ENCODE results near the gene TTLL7.
"Not testable (repeated sequence)": the region's sequence is repeated elsewhere in the genome, so short reads cannot be mapped to it uniquely, and the experiment has no call there.

TTLL7 gene

DNA sequence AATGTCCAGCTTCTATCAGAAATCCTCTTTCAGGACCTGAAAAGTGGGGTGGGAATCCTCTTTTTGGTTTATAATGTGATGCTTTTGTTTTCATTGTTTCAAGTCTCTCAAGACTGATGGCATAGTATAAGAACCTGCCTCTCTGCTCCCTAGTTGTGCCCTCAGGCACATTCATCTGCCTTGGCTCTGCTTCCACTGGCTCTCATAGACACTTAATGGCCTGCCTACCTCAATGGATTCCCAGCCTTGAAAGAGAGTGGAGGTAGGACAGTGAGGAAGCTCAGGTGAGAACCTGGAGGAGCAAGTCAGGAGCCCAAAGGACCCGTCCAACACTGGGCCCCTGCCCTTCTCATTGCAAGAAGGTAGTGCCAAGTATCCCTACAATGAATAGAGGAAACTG lies 4.8 kb downstream of the TTLL7 start:
- no peak for DNase-seq

DNA sequence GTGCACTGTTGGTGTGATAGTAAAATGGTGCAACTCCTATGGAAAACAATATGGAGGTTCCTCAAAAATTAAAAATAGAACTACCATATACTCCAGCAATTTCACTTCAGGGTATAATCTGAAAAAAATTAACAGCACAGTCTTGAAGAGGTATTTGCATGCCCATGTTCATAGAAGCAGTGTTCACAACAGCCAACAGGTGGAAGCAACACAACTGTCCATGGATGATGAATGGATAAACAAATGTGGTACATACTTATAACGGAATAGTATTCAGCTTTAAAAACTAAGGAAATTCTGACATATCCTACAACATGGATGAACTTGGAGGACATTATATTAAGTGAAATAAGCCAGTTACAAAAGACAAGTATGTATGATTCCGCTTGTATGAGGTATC lies 8.2 kb downstream of the TTLL7 start:
- DNase-seq, result no peak

DNA sequence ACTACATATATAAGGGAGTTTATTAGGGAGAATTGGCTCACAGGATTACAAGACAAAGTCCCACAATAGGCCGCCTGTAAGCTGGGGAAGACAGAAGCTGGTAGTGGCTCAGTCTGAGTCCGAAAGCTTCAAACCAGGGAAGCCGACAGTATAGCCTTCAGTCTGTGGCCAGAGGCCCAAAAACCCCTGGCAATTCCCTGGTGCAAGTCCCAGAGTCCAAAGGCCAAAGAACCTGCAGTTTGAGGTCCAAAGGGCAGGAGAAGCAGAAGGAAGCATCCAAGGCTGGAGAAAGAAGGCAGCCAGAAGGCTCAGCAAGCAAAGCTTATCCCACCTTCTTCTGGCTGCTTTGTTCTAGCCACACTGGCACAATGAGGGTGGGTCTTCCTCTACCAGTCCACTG lies 13.9 kb downstream of the TTLL7 start:
- no peak for DNase-seq

DNA sequence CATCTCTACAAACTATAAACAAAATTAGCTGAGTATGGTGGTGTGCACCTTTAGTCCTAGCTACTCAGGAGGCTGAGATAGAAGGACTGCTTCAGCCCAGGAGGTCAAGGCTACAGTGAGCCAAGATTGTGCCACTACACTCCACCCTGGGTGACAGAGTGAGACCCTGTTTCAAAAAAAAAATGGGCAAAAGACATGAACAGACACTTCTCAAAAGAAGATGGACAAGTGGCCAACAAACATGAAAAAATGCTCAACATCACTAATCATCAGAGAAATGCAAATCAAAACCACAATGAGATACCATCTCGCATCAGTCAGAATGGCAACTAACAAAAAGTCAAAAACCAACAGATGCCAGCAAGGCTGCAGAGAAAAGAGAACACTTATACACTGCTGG lies 15.0 kb downstream of the TTLL7 start:
- not testable (repeated sequence) for DNase-seq

GRCh38 chr1:83978056-83978455 lies 20.9 kb downstream of the TTLL7 start:
- no peak for DNase-seq

GRCh38 chr1:83976920-83977319 lies 22.0 kb downstream of the TTLL7 start:
- no peak for DNase-seq

DNA sequence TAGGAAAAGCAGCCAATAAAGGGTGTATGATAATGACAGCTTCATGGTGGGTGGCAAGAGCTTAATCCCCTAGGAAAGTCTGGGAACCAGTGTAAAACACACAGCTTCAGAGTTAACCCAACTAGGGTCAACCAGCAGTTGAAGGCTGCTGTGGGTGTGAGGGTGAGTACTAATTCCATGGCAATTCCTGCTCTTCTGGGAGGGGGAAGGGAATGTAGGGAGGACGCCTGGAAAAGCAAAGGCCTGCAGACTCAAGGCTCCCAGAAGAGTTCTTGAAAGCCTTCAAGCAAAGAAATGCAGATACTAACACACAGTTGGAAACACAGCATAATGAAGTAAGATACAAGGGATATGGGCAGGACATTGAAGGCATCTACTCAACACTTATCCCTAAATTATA lies 28.1 kb downstream of the TTLL7 start:
- no peak for DNase-seq

GRCh38 chr1:83970114-83970513 lies 28.8 kb downstream of the TTLL7 start:
- peak; percentile 16 for DNase-seq

DNA sequence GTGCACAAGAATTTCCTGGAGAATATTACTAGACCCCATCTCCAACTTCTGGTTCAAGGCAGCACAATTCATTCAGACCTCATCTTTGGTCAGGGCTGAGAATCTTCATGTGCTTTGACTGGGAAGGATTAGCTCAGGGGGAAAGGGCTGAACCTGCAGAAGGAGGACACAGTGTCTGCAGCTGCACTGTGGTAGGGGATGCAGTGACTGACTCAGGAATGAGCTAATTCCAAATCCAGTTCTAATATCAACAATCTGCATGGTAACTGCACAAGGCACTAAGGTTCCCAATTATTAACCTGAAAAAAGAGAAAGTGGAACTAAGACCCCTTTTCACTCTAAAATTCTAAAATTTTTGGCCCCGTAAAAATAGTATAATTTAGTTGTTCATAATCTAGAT lies 31.6 kb downstream of the TTLL7 start:
- no peak for DNase-seq

GRCh38 chr1:83964153-83964552 lies 34.8 kb downstream of the TTLL7 start:
- DNase-seq, result no peak

DNA sequence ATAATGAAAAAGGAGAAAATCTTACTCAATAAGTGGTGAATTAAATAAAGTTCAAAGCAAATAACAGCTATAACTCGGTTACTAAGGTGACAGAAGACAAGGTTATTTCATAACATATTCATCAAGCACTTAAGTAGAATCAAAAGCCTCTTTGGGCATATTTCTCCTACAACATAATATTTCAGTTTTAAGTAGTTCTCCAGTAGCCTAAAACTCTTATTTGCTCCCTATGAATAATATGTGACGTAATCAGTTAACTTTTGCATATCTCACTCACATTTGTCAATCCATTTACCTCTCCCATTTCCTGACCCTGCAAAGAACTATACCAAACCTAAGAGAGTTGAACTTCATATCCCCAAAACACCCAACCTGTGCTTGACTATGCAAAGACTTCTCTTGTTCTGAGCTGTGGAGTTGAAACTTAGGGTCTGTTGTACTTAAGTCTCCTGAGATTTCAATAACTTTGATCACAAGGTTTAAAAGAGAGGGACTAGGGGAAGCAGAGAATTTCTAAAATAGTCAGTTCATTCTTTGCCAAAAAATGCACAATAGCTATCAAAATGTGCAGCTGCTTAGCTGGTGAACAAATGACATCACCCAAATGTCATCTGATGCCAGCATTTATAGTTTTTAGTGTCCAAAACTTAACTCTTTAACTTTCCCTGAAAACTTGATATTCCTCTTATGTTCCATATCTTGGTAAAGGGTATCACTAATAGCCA lies 37.2 kb downstream of the TTLL7 start:
- no peak for DNase-seq

DNA sequence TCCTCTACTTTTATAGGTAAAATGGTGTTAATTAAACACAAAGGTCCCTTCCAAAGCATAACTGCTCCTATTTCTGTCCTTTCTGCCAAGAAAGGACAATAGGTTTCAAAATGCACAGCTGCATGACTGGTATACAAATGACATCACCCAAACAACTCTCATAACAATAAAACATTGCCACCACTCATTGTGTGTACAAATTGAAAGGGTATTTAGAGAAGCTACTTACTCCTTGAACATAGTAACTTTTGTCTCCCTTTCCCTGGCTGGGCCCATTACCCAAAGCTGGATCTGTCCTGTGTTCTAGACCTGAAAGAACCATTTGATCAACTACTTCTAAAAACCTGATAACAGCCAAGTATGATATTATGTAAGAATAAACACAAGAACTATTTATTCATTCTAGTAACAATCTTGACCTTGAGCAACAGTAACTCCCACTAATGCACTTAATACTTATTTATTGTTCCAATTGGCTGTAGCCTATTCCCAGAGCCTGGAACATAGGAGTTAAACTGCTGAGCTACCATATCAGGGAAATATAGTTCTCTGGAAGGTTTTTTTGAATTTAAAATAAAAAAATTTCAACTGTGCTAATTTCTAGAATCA lies 38.2 kb downstream of the TTLL7 start:
- DNase-seq, result no peak

- no peak for DNase-seq
Observed at GRCh38 chr1:83959824-83960498, 39.0 kb downstream of the TTLL7 start.

DNA sequence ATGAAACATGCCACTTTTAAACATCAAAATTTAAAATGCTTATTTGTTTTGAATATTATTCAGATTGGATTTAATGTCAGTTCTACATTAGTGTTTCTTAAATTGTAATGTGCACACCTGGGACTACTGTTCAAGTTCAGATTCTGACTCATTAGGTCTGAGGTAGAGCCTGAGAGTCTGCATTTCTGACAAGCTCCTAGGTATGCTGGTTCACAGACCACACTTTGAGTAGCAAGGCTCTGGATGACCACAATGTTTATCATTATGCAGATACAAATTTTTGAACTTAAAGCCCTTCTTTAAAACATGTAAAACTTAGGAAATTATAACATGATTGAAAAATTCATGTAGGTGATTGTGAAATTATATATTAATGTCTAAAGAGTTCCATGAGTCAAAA lies 40.2 kb downstream of the TTLL7 start:
- no peak for DNase-seq

GRCh38 chr1:83954166-83954823 lies 44.6 kb downstream of the TTLL7 start:
- DNase-seq, result no peak

- DNase-seq, result no peak
Observed at GRCh38 chr1:83950106-83950661, 48.7 kb downstream of the TTLL7 start.

- DNase-seq, result no peak
Observed at GRCh38 chr1:83942914-83943313, 56.0 kb downstream of the TTLL7 start.

DNA sequence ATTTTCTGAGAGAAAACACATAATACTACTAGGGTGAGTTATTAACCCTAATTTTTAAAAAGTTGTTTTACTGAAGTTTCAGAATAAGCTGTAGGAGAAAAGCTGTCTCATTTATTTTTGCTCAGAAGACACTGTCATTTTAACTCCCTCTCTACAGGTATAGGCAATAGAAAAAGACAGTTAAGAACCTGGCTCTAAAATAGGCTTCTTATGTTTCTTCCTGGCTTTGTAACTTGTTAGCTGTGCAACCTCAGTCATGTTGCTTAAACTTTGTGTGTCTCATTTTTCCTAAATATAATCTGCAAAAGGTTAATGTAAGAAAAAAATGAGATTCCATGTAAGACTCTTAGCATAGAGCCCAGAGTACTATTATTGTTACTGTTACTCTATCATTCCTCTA lies 64.4 kb downstream of the TTLL7 start:
- DNase-seq, result no peak

DNA sequence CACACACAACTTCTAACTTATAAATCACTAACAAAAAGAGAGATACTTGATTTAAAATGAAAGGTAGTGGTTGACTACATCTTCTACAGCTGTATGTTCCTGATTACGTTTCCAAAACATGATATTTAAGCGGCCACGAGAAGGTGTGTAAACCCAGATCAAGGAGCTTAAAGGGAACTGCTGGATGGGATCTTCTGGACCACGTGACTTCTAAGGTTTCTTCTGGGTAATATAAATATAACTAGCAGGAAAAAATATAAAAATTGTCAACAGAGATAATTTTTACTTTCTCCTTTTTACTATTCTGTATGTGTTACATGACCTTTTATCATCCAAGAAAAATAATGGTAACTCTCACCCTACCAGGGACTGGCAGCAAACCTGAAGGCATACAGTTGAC lies 66.2 kb downstream of the TTLL7 start:
- DNase-seq, result no peak

DNA sequence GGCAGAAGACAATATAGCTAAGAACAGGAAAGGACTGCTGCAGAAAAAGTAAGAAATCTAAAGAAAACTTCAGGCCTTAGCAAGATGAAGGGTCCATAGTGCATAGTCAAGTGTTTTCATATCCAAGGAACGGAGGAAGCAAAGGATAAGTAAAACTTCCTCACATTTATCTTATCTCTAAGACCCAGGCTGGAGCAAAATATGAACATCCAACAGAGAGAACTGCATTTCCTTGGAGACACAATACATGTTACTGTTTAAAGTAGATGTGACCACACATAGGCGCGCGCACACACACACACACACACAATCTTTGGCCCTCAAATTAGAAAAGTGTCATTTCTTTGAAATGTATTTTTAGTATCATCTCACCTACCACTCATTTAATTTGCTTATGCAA lies 66.7 kb downstream of the TTLL7 start:
- DNase-seq, result no peak

DNA sequence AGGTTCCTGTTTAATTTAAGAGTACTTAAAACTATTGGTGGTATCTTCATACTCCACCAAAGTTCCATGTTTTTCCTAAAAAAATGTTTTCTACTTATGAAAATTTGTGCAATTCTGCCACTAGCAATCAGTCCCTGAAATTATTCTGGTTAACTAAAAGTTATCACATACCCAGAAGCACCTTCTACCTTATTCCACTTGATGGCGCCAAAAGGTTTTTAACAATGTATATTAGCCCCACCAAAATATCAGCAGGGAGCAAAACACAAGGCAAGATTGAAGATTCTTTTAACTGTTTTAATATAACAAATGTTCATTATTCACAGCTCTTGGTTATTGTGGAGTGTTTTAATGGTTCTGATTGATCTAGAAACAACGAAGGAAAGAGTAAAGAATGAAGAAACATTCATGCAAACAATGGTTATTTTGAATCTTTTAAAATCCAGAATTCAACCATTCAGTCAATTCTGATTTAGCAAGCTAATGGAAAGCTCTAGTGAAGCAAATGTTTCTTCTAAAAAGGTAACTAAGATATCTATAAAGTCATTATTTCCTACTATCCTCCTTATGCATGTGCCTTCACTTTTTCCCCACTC lies 67.2 kb downstream of the TTLL7 start:
- DNase-seq, result peak; percentile 56

GRCh38 chr1:83929184-83929583 lies 69.7 kb downstream of the TTLL7 start:
- peak; percentile 8 for DNase-seq

DNA sequence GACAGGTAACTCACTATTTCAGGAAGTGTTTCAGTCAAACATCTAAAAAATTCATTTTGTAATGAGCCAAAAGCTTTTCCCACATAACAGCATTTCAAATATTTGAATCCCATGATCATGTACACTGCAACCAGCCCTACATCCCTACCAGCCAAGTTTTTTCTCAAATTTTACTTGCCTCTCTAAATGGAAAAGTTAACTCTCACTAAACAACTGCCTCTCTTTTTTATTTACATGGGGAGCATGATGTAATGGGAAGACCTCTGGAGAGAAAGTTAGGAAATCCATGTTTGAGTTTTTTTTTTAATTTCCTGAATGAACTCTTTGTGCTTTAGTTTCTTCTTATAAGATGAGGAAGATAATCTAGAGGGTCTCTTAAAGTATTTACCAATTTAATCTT lies 70.5 kb downstream of the TTLL7 start:
- DNase-seq, result no peak
